Uterus (tissue), 2 donors: ENCODE measurements around the gene UBAP1.

Experiments
- POLR2A ChIP-seq, 2 donors: fragments of 450-650 bp; IDR thresholded peaks; one replicate each; pipeline ENCODE4 v1.6.1; 2016; ENCODE audit warnings: antibody characterized with exemption in 2 of 2, mild to moderate bottlenecking in 1 of 2, moderate library complexity in 1 of 2
- TF ChIP-seq, protein P1 (sequence below), 4 experiments: fragments of 200-600 bp in 2 of 4; fragments of 450-650 bp in 2 of 4; sonication (generic) in 2 of 4; IDR thresholded peaks; one replicate each; pipeline ENCODE4 v1.5.1; 2016 to 2019; ENCODE audit warnings: antibody characterized with exemption in 4 of 4, mild to moderate bottlenecking in 2 of 4, moderate library complexity in 1 of 4

DNA sequence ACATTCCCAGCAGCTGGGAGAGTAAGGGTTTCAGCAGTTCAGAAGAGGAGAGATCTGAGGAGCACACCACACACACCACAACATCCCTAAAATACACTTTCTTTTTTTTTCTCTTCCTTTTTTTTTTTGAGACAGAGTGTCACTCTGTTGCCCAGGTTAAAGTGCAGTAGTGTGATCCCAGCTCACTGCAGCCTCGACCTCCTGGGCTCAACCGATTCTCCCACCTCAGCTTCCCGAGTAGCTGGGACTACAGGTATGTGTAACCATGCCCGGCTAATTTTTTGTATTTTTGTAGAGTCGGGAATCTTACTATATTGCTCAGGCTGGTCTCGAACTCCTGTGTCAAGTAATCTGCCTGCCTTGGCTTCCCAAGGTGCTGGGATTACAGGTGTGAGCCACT lies 9.7 kb upstream of the UBAP1 start:
- TF ChIP-seq, protein P1, sequence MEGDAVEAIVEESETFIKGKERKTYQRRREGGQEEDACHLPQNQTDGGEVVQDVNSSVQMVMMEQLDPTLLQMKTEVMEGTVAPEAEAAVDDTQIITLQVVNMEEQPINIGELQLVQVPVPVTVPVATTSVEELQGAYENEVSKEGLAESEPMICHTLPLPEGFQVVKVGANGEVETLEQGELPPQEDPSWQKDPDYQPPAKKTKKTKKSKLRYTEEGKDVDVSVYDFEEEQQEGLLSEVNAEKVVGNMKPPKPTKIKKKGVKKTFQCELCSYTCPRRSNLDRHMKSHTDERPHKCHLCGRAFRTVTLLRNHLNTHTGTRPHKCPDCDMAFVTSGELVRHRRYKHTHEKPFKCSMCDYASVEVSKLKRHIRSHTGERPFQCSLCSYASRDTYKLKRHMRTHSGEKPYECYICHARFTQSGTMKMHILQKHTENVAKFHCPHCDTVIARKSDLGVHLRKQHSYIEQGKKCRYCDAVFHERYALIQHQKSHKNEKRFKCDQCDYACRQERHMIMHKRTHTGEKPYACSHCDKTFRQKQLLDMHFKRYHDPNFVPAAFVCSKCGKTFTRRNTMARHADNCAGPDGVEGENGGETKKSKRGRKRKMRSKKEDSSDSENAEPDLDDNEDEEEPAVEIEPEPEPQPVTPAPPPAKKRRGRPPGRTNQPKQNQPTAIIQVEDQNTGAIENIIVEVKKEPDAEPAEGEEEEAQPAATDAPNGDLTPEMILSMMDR (IDR thresholded peaks at IDR 0.05): no peak
- TF ChIP-seq POLR2A (IDR thresholded peaks at IDR 0.05): no peak
